Measurements from ENCODE around the gene BTBD19. TPM values are rescaled to one million over a fixed set of nuclear protein-coding genes. Genes with fewer than 3 reads are reported as not detected.
"Not testable (repeated sequence)": the region's sequence is repeated elsewhere in the genome, so short reads cannot be mapped to it uniquely, and the experiment has no call there.

BTBD19 gene
- total and polyA plus RNA-seq, 2 of the 8 experiments (the other 6 are each of a cell fraction or from before 2014, with no cell fraction given): 1.1 TPM

- TF ChIP-seq HDAC2 (IDR thresholded peaks at IDR 0.05; ENCODE audit: borderline replicate concordance in 1 of 2, low read depth in 2 of 2, low read length in 2 of 2): no peak
Observed at GRCh38 chr1:44822981-44823451, 14.7 kb downstream of the BTBD19 start (continued).

- POLR2A ChIA-PET (ENCODE audit: partially characterized antibody): interaction anchor here (1.7 to 16.6 kb wide), 7 partner anchors 19 to 102 kb away, joined by 3 to 547 read pairs (median 98); partner anchors contain the start of genes BEST4, BTBD19, DYNLT4 and PLK3
Observed at GRCh38 chr1:44824392-44824791, 16.1 kb downstream of the BTBD19 start.

More at GRCh38 chr1:44824392-44824791, 16.1 kb downstream of the BTBD19 start:
- not testable (repeated sequence) for H4K91ac ChIP-seq (replicated peaks; ENCODE audit: insufficient read length, low read length); H3K18ac ChIP-seq (ENCODE audit: extremely low read depth, low read length); H3K9me3 ChIP-seq (ENCODE audit: insufficient read depth in 2 of 2, low read depth in 1 of 2, low read length in 1 of 2); H3K4me2 ChIP-seq (ENCODE audit: insufficient read depth in 1 of 2, low read depth in 2 of 2, low read length in 2 of 2); H2BK5ac ChIP-seq (ENCODE audit: low read depth, low read length); H2BK120ac ChIP-seq (replicated peaks; ENCODE audit: low read depth, low read length); H3K9ac ChIP-seq (replicated peaks in 1 of 4; ENCODE audit: extremely low read depth in 1 of 4, low read depth in 3 of 4, low read length in 3 of 4); H4K5ac ChIP-seq (ENCODE audit: insufficient read length, low read depth, low read length); H2BK20ac ChIP-seq (ENCODE audit: low read length); H3K23me2 ChIP-seq (ENCODE audit: low read depth, low read length); H2AK5ac ChIP-seq (ENCODE audit: low read depth, low read length); H4K8ac ChIP-seq (ENCODE audit: extremely low read depth, insufficient read depth, low read length); H2BK15ac ChIP-seq (ENCODE audit: low read length); H2BK12ac ChIP-seq (ENCODE audit: low read depth, low read length); H3K56ac ChIP-seq (replicated peaks; ENCODE audit: insufficient read length, low read depth, low read length); H3K4me3 ChIP-seq (ENCODE audit: extremely low read depth in 1 of 4, insufficient read depth in 2 of 4, low read depth in 3 of 4, low read length in 4 of 4); H3K4ac ChIP-seq (replicated peaks; ENCODE audit: insufficient read length, low read depth, low read length); DNase-seq (ENCODE audit: low read depth in 1 of 2, low spot score in 2 of 2); H2AFZ ChIP-seq (ENCODE audit: low read length); H3K27me3 ChIP-seq (replicated peaks in 1 of 4; ENCODE audit: control insufficient read depth in 3 of 4, extremely low read depth in 1 of 4, insufficient read depth in 3 of 4, low read length in 3 of 4); H3K79me1 ChIP-seq (ENCODE audit: low read depth, low read length); H3K23ac ChIP-seq (ENCODE audit: insufficient read length); H3K79me2 ChIP-seq (ENCODE audit: control insufficient read depth in 1 of 2, insufficient read depth in 2 of 2, low read length in 2 of 2); H3K27ac ChIP-seq (ENCODE audit: low read depth, low read length); H3K14ac ChIP-seq (ENCODE audit: insufficient read length); H4K20me1 ChIP-seq (replicated peaks in 1 of 2; ENCODE audit: control insufficient read depth in 1 of 2, insufficient read depth in 2 of 2, low read length in 2 of 2); H3K36me3 ChIP-seq (ENCODE audit: control insufficient read depth in 2 of 4, insufficient read depth in 4 of 4, low read length in 3 of 4); FAIRE-seq
- peaks cover under 1 to 14% (median 5%) of the 10 kb centered on the region in 4 experiments for H3K4me1 ChIP-seq (replicated peaks in 1 of 4; ENCODE audit: control insufficient read depth in 3 of 4, insufficient read depth in 4 of 4, low read length in 3 of 4)
- 88% methylated on average over 6 of the region's 6 CpGs; no CpG with 5 or more reads in 1 of the 2 experiments for WGBS, 2 experiments (ENCODE audit: extremely low coverage in 1 of 2, insufficient coverage in 1 of 2, insufficient read length in 1 of 2, insufficient replicate concordance in 2 of 2, low coverage in 1 of 2, low lambda C conversion rate in 2 of 2, missing lambda C conversion rate in 1 of 2)
- CTCF ChIA-PET (ENCODE audit: partially characterized antibody): interaction anchor here (2.2 to 3.2 kb wide), 3 partner anchors 10 to 24 kb away, joined by 5 to 14 read pairs (median 7); partner anchors contain the start of gene PLK3

Data from H1 (cell line).